ENCODE measurements around the gene HMGN2.

HMGN2 gene

DNA sequence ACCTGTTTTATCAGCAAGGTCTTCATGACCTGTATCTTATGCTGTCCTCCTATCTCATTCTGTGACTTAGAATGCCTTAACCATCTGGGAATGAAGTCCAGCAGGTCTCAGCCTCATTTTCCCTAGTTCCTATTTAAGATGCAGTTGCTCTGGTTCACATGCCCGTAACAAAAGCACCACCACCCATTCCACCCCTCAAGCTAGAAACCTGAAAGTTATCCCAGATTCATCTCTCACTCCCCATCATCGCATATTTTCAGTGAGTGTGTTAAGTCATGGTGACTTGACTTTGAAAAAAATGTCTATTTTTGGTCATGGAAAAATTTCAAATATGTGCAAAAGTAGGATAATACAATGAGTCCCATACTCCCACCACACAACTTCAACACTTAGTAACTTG is 11.7 kb downstream of the HMGN2 start:
- no peak overlapping the region for H2BK15ac ChIP-seq (ENCODE audit: low read depth, poor library complexity, severe bottlenecking)
- no peaks in the 10 kb centered on the region for H3K79me1 ChIP-seq (replicated peaks; ENCODE audit: low read length, poor library complexity, severe bottlenecking)
- no peak overlapping the region for H4K91ac ChIP-seq (ENCODE audit: low read length)
- H3K27ac ChIP-seq (ENCODE audit: low read length, poor library complexity, severe bottlenecking): no peak overlapping the region
- H3K4me2 ChIP-seq (ENCODE audit: low read length, poor library complexity, severe bottlenecking): no peak overlapping the region
- no peak overlapping the region for H3K14ac ChIP-seq (ENCODE audit: low read length in 2 of 2)
- peaks cover 2 to 4% of the 10 kb centered on the region in 2 experiments for H3K36me3 ChIP-seq (ENCODE audit: control insufficient read depth in 1 of 2, insufficient read depth in 2 of 2, low read depth in 1 of 2, low read length in 2 of 2)
- DNase-seq: no peak
- no peak overlapping the region for H2BK5ac ChIP-seq (ENCODE audit: low read depth, low read length, poor library complexity, severe bottlenecking)
- H2BK120ac ChIP-seq (ENCODE audit: low read depth, low read length): no peak overlapping the region
- WGBS: 86% methylated on average over 1 of the region's 2 CpGs
- no peak overlapping the region for H4K8ac ChIP-seq (ENCODE audit: low read length)
- no peaks in the 10 kb centered on the region for H3K27me3 ChIP-seq (ENCODE audit: control insufficient read depth in 1 of 2, insufficient read depth in 1 of 2, low read length in 2 of 2)
- no peak overlapping the region for H3K23ac ChIP-seq (ENCODE audit: low read length in 2 of 2)
- no peaks in the 10 kb centered on the region for H3K4me1 ChIP-seq (ENCODE audit: control insufficient read depth, insufficient read depth, low read depth, low read length)
- no peaks in the 10 kb centered on the region for H3K9me3 ChIP-seq (ENCODE audit: control insufficient read depth, low read length)
- no peak overlapping the region for H3K9ac ChIP-seq (ENCODE audit: low read length)
- no peak overlapping the region for H3K18ac ChIP-seq (ENCODE audit: low read depth in 1 of 2, low read length in 2 of 2)
- H2AK5ac ChIP-seq (ENCODE audit: low read length, severe bottlenecking): no peak overlapping the region
- no peak overlapping the region for H2BK12ac ChIP-seq (ENCODE audit: low read length in 2 of 2)
- H3K4me3 ChIP-seq (ENCODE audit: insufficient read depth in 1 of 2, low read depth in 1 of 2, low read length in 2 of 2): no peak overlapping the region
- H3K4ac ChIP-seq (ENCODE audit: low read depth in 1 of 2, low read length in 2 of 2): no peak overlapping the region
- H2AFZ ChIP-seq (ENCODE audit: low read depth, low read length): no peak overlapping the region

- Histone ChIP-seq H4K8ac (ENCODE audit: low read length) (no peak overlapping the region), H3K14ac (ENCODE audit: low read length in 2 of 2) (no peak overlapping the region), H3K4me1 (ENCODE audit: control insufficient read depth, insufficient read depth, low read depth, low read length) (no peaks in the 10 kb centered on the region), H2BK120ac (ENCODE audit: low read depth, low read length) (no peak overlapping the region), H3K36me3 (ENCODE audit: control insufficient read depth in 1 of 2, insufficient read depth in 2 of 2, low read depth in 1 of 2, low read length in 2 of 2) (no peaks in the 10 kb centered on the region), H3K9me3 (ENCODE audit: control insufficient read depth, low read length) (no peaks in the 10 kb centered on the region), H3K23ac (ENCODE audit: low read length in 2 of 2) (no peak overlapping the region), H2BK15ac (ENCODE audit: low read depth, poor library complexity, severe bottlenecking) (no peak overlapping the region), H4K91ac (ENCODE audit: low read length) (no peak overlapping the region), H2AFZ (ENCODE audit: low read depth, low read length) (no peak overlapping the region), H3K9ac (ENCODE audit: low read length) (no peak overlapping the region), H3K4me2 (ENCODE audit: low read length, poor library complexity, severe bottlenecking) (no peak overlapping the region), H3K4ac (ENCODE audit: low read depth in 1 of 2, low read length in 2 of 2) (no peak overlapping the region), H2BK12ac (ENCODE audit: low read length in 2 of 2) (no peak overlapping the region), H3K4me3 (ENCODE audit: insufficient read depth in 1 of 2, low read depth in 1 of 2, low read length in 2 of 2) (no peak overlapping the region), H3K27me3 (ENCODE audit: control insufficient read depth in 1 of 2, insufficient read depth in 1 of 2, low read length in 2 of 2) (peaks cover 6% of the 10 kb centered on the region in 2 experiments), H2BK5ac (ENCODE audit: low read depth, low read length, poor library complexity, severe bottlenecking) (no peak overlapping the region), H3K18ac (ENCODE audit: low read depth in 1 of 2, low read length in 2 of 2) (no peak overlapping the region), H2AK5ac (ENCODE audit: low read length, severe bottlenecking) (no peak overlapping the region), H3K79me1 (replicated peaks; ENCODE audit: low read length, poor library complexity, severe bottlenecking) (no peaks in the 10 kb centered on the region), H3K27ac (ENCODE audit: low read length, poor library complexity, severe bottlenecking) (no peak overlapping the region)
- 100% methylated on average over 2 of the region's 4 CpGs for WGBS
- DNase-seq: no peak
Measured at GRCh38 chr1:26490155-26490554, 17.9 kb downstream of the HMGN2 start.

DNA sequence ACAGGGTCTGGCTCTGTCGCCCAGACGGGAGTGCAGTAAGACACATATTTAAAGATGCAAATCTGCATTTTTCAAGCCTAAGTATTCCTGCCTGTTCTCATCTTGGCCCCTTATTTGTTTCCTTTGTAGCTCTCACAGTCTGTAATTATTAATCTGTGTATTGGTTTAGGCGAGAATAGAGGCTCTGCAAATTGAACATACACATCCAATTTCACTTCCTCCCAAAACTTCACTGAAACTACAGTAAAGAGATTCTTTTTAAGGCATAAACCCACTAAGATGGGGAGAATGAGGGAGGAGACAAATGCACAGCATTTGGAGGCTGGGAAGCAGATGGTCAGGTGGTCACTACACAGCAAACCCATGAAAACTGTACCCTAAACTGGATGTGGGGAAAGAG is 21.0 kb downstream of the HMGN2 start:
- H4K91ac ChIP-seq (ENCODE audit: low read length): no peak overlapping the region
- H3K23ac ChIP-seq (ENCODE audit: low read length in 2 of 2): no peak overlapping the region
- no peaks in the 10 kb centered on the region for H3K4me1 ChIP-seq (ENCODE audit: control insufficient read depth, insufficient read depth, low read depth, low read length)

GRCh38 chr1:26493938-26494337 is 21.7 kb downstream of the HMGN2 start:
- no peak overlapping the region for H2BK15ac ChIP-seq (ENCODE audit: low read depth, poor library complexity, severe bottlenecking)
- H2AFZ ChIP-seq (ENCODE audit: low read depth, low read length): no peak overlapping the region
- no peaks in the 10 kb centered on the region for H3K4me1 ChIP-seq (ENCODE audit: control insufficient read depth, insufficient read depth, low read depth, low read length)
- no peak for DNase-seq
- no peak overlapping the region for H3K14ac ChIP-seq (ENCODE audit: low read length in 2 of 2)
- no peak overlapping the region for H3K4me3 ChIP-seq (ENCODE audit: insufficient read depth in 1 of 2, low read depth in 1 of 2, low read length in 2 of 2)
- no peaks in the 10 kb centered on the region for H3K79me1 ChIP-seq (replicated peaks; ENCODE audit: low read length, poor library complexity, severe bottlenecking)
- no peak overlapping the region for H4K8ac ChIP-seq (ENCODE audit: low read length)
- no peak overlapping the region for H3K18ac ChIP-seq (ENCODE audit: low read depth in 1 of 2, low read length in 2 of 2)
- no peaks in the 10 kb centered on the region for H3K9me3 ChIP-seq (ENCODE audit: control insufficient read depth, low read length)
- H3K23ac ChIP-seq (ENCODE audit: low read length in 2 of 2): no peak overlapping the region
- no peak overlapping the region for H2BK5ac ChIP-seq (ENCODE audit: low read depth, low read length, poor library complexity, severe bottlenecking)
- no peak overlapping the region for H2BK12ac ChIP-seq (ENCODE audit: low read length in 2 of 2)
- H3K4me2 ChIP-seq (ENCODE audit: low read length, poor library complexity, severe bottlenecking): no peak overlapping the region
- H3K27me3 ChIP-seq (ENCODE audit: control insufficient read depth in 1 of 2, insufficient read depth in 1 of 2, low read length in 2 of 2): peaks cover 6% of the 10 kb centered on the region in 2 experiments
- no peaks in the 10 kb centered on the region for H3K36me3 ChIP-seq (ENCODE audit: control insufficient read depth in 1 of 2, insufficient read depth in 2 of 2, low read depth in 1 of 2, low read length in 2 of 2)
- no peak overlapping the region for H2BK120ac ChIP-seq (ENCODE audit: low read depth, low read length)
- WGBS: 94% methylated on average over 2 of the region's 3 CpGs
- no peak overlapping the region for H3K9ac ChIP-seq (ENCODE audit: low read length)
- H3K27ac ChIP-seq (ENCODE audit: low read length, poor library complexity, severe bottlenecking): no peak overlapping the region
- H4K91ac ChIP-seq (ENCODE audit: low read length): no peak overlapping the region
- H2AK5ac ChIP-seq (ENCODE audit: low read length, severe bottlenecking): no peak overlapping the region
- no peak overlapping the region for H3K4ac ChIP-seq (ENCODE audit: low read depth in 1 of 2, low read length in 2 of 2)

More for the DNA sequence above, 21.0 kb downstream of the HMGN2 start:
- Histone ChIP-seq H2BK120ac (ENCODE audit: low read depth, low read length) (no peak overlapping the region), H3K36me3 (ENCODE audit: control insufficient read depth in 1 of 2, insufficient read depth in 2 of 2, low read depth in 1 of 2, low read length in 2 of 2) (no peaks in the 10 kb centered on the region), H2AK5ac (ENCODE audit: low read length, severe bottlenecking) (no peak overlapping the region), H3K9ac (ENCODE audit: low read length) (no peak overlapping the region), H3K79me1 (replicated peaks; ENCODE audit: low read length, poor library complexity, severe bottlenecking) (no peaks in the 10 kb centered on the region), H2BK5ac (ENCODE audit: low read depth, low read length, poor library complexity, severe bottlenecking) (no peak overlapping the region), H3K4me2 (ENCODE audit: low read length, poor library complexity, severe bottlenecking) (no peak overlapping the region), H3K27ac (ENCODE audit: low read length, poor library complexity, severe bottlenecking) (no peak overlapping the region), H3K27me3 (ENCODE audit: control insufficient read depth in 1 of 2, insufficient read depth in 1 of 2, low read length in 2 of 2) (peaks cover 6% of the 10 kb centered on the region in 2 experiments), H3K9me3 (ENCODE audit: control insufficient read depth, low read length) (no peaks in the 10 kb centered on the region), H3K14ac (ENCODE audit: low read length in 2 of 2) (no peak overlapping the region), H3K4me3 (ENCODE audit: insufficient read depth in 1 of 2, low read depth in 1 of 2, low read length in 2 of 2) (no peak overlapping the region), H3K4ac (ENCODE audit: low read depth in 1 of 2, low read length in 2 of 2) (no peak overlapping the region), H2BK15ac (ENCODE audit: low read depth, poor library complexity, severe bottlenecking) (no peak overlapping the region), H2BK12ac (ENCODE audit: low read length in 2 of 2) (no peak overlapping the region), H3K18ac (ENCODE audit: low read depth in 1 of 2, low read length in 2 of 2) (no peak overlapping the region), H2AFZ (ENCODE audit: low read depth, low read length) (no peak overlapping the region), H4K8ac (ENCODE audit: low read length) (no peak overlapping the region)
- 94% methylated on average over 2 of the region's 3 CpGs for WGBS
- DNase-seq: no peak

All from mesenchymal stem cell (in vitro differentiated cells and primary cell).